Inflammatory macrophage (primary cell): Measurements from ENCODE around the gene TRPM2.

Experiments used
- DNase-seq, 2 donors: peaks; one replicate each; pipeline ENCODE4 v3.0.0-alpha.2; 2020 to 2022

The TRPM2 gene

DNA sequence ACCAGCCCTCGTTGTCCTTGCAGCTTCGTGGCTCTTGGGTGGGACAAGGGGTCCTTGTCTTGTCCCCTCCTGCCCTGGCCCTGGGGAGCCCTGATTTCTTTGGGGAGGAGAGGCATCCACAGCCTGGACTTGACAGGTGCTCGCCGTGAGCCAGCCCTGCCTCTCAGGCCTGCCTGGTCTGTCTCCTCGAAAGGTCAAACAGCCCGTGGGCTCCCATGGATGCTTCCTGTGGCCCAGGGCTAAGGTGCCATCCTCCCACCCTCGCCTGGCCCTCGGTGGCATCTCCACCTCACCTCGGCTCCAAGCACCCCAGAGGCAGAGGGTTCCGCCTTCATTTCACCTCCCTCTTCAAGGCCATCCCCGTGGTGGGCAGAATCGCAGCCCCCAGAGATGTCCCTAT is 110.9 kb downstream of the TRPM2 start:
- DNase-seq = no peak

DNA sequence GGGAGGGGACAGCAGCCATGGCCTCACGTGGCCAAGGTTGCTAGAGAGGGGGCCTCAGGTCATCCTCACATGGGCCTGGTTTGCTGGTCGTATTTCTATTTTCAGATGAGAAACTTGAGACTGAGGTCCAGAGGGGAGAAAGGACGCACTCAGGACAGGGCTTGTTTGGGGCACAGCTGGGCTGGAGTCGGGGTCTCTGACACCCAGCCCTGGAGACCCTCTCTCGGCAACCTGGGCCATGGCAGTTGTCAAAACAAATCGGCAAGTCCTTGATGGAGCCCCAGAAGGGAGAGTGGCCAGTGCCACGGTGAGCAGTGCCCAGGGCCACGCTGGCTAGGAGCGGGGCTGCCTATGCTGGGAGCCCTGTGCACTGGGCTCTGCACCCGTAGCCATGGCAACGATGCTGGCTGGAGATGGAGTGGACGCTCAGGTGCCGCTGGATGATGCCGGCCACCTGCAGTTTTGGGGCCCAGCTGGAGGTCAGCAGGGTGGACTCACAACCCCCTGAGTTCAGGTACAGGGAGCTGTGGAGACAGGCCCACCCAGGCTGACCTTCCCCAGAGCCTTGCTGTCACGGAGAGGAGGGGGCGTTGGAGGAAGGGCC is 113.0 kb downstream of the TRPM2 start:
- no peak for DNase-seq

- DNase-seq = no peak
Measured at GRCh38 chr21:44466996-44467858, 113.8 kb downstream of the TRPM2 start.

- DNase-seq = no peak
Measured at GRCh38 chr21:44467859-44468195, 114.4 kb downstream of the TRPM2 start.

DNA sequence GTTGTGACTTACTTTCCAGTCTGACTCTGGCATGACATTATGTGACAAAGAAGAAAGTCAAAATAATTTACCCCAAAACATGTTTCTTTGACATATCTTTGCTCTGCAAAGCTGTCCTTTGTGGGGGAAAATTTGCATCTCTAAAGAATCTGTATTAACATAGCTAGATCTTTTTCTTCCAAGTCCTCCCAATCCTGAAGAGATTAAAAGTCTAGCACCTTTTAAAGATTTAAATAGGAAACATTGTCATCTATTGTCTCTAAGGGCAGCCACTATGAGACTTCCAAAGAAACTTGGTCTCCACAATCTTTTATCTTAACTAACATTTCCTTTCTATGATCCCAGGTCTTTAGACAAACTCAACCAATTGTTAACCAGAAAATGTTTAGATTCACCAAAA is 117.9 kb downstream of the TRPM2 start:
- DNase-seq = no peak

DNA sequence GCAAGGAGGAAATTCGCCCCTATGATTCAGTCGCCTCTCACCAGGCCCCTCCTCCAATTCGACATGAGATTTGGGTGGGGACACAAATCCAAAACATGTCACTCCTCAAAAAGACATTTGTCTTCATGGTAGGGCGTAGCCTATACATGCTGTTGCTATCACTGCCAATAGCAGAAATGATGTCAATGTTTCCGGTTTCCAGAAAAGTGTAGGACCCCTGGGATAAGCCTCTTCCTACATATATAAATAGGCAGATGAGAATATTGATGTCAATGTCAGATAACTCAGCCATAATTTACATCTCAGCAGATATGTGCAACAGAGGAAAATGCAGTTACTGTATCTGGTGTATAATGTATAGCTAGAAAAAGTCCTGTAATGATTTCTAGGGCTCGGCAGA is 118.6 kb downstream of the TRPM2 start:
- no peak for DNase-seq

DNA sequence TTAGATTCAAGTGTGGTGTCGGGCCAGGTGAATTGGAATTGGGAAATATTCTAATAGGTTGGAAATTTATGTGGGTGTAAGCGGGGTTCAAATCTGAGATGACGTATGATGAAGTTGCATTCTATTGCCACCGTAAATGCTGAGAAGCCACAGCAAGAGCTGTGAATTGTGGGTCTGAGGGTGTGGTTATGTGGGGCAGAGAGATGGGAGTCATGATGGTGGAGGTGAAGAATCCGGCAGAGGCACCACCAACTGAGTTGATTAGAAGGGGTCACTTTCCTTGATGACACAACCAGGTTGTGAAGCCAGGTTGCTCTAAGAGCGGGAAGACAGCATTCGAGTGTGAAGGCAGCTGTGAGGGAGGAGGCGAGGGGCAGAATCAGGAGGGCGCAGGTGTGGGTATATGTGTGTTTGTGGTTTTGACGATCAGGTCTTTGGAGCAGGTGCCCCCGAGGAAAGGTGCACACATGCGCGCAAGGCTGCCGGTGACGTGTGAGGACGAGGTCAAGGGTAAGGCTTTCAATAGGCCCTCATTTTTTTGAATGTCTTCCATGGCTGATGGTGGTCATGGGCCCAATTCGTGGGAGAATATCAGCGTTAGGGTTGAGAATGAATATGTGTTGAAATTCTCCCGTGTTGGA is 120.6 kb downstream of the TRPM2 start:
- no peak for DNase-seq

GRCh38 chr21:44475266-44475845 is 121.9 kb downstream of the TRPM2 start:
- DNase-seq = no peak

GRCh38 chr21:44477131-44477530 is 123.7 kb downstream of the TRPM2 start:
- DNase-seq = no peak

GRCh38 chr21:44477712-44478111 is 124.3 kb downstream of the TRPM2 start:
- DNase-seq = no peak

- DNase-seq = peak in 1 of 2 donors; percentile 15
Measured at GRCh38 chr21:44478124-44478800, 124.8 kb downstream of the TRPM2 start.

DNA sequence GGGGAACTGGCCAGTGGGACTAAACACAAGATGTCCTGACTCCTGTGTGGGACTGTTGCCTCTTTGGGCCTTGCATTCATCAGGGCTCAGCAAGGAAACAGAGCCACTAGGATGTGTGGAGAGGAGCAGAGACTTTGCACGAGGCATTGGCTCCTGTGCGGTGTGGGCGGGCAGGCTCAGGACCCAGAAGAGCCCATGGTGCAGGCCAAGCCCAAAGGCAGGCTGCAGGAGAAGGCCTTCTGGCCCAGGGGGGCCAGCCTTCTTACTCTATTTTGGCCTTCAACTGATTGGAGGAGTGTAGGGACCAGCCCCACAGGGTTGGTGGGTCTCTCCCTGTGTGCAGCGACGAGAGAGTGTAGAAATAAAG is 125.4 kb downstream of the TRPM2 start:
- DNase-seq = no peak

- DNase-seq = peak in 1 of 2 donors; percentile 20
Measured at GRCh38 chr21:44479556-44480199, 126.3 kb downstream of the TRPM2 start.

GRCh38 chr21:44480200-44481053 is 127.0 kb downstream of the TRPM2 start:
- DNase-seq = no peak

- DNase-seq = no peak
Measured at GRCh38 chr21:44482581-44483287, 129.3 kb downstream of the TRPM2 start.

DNA sequence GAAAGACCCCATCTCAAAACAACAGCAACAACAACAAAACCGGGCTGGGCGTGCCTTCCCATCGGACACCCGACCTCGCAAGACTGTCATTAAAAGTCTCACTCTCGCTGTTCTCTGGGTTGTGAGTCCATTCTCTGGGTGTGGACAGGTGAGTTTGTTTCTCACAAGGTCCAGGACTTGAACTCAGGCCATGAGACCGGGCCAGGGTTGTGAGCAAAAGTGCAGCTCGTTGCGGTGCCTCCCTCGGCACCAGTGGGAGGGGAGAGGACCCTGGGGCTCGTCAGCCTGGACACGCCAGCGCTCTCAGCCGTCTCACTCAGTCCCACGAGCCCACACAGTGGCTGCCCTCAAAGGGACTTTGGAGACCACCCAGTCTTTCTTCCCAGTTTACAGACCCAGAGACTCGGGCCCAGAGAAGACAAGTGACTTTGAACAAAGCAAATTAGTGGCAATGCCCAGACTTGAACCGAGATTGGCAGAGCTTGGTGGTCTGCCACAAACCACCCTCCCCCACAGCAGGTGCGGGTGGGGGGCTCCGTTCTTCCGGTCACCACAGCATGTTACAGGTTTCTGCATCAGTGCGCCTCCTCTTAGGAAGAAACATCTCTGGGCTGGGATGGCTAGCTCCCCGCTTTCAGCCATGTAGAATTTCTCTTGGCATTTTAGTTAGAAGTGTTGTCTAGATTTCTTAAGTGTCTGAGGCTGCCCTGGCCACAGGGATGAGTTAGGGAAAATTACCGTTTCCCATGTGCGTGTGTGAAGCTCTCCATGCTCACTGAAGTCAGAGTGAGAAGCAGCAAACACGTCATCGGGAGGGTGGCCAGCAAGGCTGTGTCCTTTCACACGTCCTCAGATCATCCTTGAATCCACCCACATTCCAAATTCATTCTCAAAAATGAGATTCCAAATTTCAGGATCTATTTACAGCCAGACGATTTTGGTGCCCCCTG is 130.1 kb downstream of the TRPM2 start:
- DNase-seq = no peak

- DNase-seq = no peak
Measured at GRCh38 chr21:44484498-44485253, 131.3 kb downstream of the TRPM2 start.

GRCh38 chr21:44485254-44485793 is 131.9 kb downstream of the TRPM2 start:
- no peak for DNase-seq

DNA sequence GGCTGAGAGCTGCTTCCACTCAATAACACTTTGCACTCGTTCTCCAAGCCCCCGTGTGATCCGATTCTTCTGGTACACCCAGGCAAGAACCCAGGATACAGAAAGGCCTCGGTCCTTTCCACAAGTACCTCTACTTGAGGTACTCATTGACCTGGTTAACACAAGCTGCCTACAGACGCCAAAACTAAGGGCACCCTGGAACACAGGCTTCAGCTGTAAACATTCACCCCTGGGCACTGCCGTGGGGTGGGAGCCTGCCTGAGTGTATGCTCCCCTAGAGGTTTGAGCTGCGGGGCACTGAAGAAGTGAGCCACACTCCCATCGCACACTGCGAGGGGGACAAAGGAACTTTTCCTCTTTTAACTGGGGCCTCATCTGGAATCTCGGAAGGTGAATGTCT is 132.4 kb downstream of the TRPM2 start:
- no peak for DNase-seq
